OCI-M2 (cell line): ENCODE results near the gene PDPK1.
"Not testable (repeated sequence)": the region's sequence is repeated elsewhere in the genome, so short reads cannot be mapped to it uniquely, and the experiment has no call there.

Source experiments
- DNase-seq: peaks from one replicate; lab custom pipeline; 2025; ENCODE audit not compliant: unreplicated experiment; lab: John Stamatoyannopoulos, UW

The PDPK1 gene

GRCh38 chr16:2586241-2586640, 48.4 kb downstream of the PDPK1 start:
- no peak for DNase-seq

DNA sequence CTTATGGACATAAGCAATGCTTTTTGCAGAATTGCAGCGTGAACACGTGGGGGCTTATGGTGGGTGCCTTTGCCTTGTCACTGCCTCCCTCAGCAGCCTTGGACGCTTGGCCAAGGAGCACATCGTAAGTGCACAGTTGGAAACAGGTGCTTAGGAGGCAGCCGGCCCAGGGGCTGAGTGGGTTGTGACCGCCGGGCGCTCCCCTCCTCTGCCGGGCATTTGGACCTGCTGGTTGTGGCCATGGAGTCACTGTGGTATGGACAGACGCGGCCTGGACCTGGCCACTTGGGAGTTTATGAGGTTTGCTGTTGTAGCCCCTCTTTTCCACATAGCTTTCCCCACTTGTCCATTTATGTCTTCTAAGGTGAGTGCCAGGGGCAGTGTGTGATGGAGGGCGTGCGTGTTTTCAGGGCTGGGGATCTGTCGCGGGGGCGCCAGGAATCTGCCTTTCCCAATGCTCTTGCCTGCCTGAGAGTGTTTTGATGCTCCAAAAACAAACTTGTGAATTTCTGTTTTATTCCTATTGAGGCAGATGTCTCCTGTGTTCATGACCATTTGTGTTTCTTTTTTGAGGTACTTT, 49.2 kb downstream of the PDPK1 start:
- no peak for DNase-seq

- DNase-seq, result no peak
Measured at GRCh38 chr16:2587891-2588565, 50.2 kb downstream of the PDPK1 start.

GRCh38 chr16:2591476-2592240, 53.8 kb downstream of the PDPK1 start:
- no peak for DNase-seq

DNA sequence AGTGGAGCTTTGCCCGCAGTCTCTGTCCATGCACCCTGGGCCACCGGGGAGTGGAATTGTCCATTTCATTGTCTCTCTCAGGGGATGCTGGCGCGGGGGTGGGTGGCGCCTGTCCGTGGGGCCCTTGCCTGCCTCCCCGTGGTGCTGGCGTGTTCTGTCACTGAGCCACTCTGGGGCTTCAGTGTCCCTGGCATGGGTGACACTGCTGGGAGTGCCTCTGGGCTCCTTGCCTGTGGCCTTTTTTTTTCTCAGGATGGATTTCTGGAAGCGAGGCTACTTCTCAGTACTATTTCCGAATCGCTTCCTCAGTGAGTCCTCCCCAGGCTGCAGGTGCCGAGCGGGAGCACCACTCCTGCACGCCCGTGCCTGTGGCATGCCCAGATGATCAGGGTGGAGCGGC, 55.0 kb downstream of the PDPK1 start:
- DNase-seq, result no peak

DNA sequence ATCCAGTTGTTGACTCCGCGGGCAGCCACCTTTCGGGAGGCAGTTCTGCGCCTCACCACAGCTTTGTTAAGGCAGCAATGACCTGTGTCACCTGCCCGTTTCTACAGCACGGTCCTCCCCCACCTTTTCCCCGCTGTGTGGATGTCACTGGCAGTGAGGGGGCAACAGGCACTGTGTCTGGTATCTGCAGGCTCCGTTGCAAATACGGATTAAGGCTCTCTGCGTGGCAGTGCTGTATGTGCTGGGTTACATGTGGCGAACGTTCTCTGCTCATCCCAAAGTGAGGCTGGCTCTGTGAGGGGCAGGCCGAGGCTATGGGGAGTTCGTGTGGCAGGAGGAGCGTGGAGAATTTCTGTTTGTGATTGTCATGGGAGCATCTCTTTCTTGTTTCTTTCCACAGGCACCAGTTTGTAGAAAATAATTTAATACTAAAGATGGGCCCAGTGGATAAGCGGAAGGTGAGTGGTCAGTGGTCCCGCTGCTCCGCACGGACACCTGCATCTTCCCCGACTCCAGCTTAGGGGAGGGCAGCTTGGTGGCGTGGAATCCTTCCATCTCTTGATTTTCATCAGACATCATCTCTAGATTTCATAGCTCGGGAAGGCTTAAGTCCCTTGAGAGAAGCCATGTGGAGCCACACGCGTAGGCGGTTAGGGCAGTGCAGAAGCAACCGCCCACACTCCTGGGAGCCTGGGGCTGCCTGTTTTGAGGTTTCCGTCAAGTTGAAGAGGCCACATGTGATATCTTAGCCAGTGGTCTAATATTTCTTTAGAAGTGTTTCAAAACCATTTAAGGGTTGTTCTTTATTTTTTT, 57.8 kb downstream of the PDPK1 start:
- DNase-seq, result no peak

DNA sequence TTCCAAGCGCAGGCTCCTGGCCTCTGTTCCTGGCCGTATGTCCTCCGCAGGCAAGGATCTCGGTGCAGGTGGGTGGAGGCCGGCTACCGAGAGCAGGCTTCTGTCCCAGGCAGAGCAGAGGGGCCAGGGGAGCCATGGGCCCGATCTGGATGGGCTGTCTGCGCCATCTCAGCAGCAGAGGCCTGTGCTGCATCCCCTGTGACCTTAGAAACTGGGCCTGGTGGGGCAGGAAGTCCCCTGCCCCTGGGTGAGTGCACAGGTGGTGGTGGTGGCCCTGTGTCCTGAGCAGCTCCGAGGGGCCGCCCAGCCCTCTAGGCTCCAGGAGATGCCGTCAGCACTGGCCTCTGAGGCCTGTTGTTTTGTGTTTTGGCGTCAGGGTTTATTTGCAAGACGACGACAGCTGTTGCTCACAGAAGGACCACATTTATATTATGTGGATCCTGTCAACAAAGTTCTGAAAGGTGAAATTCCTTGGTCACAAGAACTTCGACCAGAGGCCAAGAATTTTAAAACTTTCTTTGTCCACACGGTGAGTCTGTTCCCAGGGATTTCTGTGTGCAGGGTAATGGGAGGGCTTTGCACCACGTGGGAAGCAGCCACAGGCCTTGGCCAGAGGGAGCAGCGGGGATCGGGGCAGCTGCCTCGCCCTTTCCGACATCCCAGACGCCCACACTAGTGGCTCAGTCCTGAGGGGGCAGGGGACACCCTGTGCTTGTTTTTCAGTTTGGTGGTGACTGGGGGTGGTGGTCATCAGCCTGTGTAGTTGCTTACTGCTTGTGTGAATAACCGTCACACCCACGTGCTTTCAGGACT, 59.1 kb downstream of the PDPK1 start:
- no peak for DNase-seq

DNA sequence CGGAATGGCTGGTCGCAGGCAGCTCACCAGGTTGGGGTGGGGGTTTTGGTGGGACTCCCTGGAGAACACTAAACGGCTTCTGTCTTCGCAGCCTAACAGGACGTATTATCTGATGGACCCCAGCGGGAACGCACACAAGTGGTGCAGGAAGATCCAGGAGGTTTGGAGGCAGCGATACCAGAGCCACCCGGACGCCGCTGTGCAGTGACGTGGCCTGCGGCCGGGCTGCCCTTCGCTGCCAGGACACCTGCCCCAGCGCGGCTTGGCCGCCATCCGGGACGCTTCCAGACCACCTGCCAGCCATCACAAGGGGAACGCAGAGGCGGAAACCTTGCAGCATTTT, 59.7 kb downstream of the PDPK1 start:
- DNase-seq, result no peak

DNA sequence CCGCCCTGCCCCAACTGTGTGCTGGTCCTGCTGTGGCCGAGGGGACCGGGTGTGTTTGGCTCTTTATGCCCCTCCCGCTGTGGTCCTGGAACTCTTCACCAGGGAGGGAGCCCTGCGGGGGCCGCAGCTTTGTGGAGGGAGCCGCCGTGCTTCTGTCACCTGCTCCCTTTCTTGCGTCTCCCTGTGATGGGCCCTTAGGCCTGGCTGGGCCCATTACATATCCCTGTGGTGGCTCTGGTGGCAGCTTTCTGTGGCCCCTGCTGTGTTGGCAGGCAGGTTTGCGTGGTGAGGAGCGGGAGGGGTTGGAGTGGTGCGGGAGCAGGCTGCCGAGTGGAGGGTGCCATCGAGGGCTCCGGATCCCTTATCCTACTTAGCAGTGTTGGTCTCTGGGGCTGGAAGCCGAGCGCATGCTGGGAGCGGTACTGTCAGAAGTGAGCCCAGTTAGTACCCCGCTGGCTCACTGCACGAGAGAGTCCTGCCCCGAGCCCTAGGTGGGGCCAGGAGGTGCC, 60.4 kb downstream of the PDPK1 start:
- DNase-seq, result no peak

DNA sequence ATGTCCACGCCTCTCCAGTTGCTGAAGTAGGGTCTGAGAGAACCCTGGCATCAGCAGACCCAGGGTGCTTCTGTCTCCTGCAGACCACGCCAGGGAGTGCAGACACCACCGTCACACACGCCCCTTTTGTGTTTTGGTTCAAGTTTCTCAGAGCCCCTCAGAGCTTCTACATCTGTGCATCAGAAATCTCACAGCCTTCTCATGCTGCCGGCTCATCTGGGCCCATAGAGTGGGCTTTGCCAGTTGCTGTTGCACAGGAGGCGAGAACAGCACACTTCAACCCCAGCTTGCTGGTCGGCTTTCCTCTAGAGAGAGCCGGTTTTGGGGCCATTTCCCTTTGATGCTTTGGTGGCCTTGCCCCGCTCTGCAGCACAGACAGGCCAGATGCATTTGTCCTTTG, 60.9 kb downstream of the PDPK1 start:
- DNase-seq, result no peak

DNA sequence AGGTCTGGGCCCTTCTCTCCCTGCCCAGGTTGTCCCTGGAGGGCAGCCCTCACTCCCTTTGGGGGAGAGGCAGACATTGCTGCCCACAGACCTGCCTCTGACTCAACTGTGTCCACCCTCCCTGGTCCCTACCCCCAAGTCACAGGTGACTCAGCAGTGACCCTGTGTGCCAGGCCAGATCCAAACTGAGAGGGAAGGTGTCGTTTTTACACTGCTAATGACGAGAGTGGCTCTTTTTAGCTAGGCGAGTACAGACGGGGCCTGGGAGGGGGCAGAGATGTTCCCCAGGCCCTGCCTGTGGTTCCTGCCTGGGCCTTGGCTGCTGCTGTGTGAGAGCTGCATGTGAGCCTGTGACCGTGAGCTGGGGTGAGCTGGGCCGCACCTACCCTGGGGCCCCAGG, 61.3 kb downstream of the PDPK1 start:
- not testable (repeated sequence) for DNase-seq

DNA sequence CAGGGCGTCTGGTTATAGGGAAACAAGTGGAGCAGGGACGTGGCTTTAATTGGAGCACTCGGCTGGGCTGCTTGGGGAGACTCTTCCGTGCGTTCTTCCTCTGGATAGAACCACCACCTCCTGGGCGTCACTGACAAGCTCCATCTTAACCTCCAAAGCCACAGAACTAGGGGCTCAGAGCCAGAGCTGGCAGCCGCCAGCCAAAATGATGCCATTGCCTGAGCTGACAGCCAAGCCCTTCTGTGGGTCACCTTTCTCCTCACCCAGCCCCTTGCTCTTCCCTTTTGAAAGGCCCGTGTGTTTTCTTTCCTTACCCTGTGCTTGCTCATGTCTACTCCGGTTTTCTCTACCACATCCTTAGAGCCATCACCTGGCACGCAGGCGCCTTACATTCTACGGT, 62.0 kb downstream of the PDPK1 start:
- not testable (repeated sequence) for DNase-seq

DNA sequence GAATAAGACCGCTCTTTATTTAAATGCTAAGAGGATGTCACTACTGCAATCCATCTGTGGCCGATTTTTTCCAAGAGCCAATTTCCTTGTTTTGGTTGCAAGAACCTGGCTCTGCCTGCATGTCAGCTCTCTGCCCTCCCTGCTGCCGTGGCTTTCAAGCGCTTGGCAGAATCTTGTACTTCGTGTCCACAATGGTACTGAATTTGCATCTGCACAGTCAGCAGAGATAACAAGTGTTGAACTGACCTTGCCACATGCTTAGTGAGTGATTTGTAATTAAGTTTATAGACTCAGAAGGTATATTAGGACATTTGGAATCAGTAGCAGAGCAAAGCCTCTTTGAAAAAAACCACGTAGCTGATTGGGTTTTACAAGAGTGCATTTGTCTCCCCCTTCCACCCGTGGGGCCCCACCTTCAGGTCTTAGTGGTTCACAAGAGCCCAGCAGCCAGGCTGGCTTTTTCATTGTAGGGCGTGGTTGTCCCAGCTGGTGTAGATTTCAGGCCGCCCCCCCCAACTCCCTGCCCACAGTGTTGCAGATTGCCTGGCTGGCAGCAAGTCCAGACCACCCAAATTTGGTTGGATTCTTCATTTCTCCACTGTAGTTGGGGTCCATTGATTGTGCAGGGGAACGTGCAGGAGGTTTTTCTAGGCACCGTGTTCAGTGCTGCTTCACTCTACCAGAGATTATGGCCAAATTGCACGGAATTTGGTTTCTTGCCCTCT, 63.6 kb downstream of the PDPK1 start:
- DNase-seq, result not testable (repeated sequence)

DNA sequence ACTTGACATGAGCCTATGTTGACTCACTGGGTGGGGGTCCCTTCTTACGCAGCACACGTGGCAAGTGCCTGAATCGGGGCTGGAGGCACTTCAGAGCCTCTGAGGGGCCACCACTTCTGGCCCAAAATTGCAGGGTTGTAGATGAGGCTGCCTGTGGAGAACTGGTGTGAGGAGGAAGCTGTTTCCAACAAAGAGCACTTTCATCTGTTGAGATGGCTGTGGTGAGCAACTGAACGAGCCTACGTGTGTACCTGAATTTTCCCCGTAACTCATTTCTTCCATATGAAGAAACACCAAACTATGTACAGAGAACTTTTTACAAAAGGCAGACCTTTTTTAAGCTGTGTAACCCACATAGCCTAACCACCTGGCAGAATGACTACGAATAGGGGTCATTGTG, 64.4 kb downstream of the PDPK1 start:
- DNase-seq, result not testable (repeated sequence)

GRCh38 chr16:2603165-2604015, 65.6 kb downstream of the PDPK1 start:
- DNase-seq, result peak; percentile 40

DNA sequence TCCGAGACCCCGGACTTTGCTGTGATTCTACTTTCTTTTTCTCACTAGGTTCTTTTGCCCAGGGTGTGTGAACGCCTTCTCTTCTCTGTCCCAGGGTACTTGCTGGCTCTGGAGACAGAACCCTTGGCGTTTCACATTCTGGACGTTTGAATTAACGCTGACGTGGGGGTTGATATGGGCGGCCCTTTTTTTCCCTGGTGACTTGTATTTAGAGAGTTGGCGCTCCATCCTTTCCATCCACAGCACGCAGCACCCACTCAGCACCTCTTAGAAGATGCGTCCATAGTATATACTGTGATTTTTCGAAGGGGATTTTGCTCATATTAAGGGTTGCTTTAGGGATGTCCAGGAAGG, 66.2 kb downstream of the PDPK1 start:
- not testable (repeated sequence) for DNase-seq

DNA sequence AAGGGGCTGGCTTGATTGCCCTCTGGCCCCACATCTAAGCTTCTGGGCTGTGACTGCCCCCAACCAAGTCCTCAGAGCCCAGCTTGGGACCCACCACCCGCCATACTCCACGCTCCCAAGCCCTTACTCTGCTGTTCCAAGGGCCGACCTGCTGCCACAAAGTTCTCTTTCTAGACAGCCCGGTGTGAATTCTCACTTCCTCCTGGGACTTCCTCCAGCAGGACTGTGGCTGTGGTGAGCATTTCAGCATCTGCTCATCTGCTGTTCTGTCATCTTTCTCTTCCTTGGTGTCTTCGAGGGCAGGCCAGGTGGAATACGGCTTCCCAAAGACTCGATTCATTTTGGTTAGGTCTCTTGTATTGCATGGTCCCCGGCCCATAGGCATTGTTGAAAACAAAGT, 69.0 kb downstream of the PDPK1 start:
- not testable (repeated sequence) for DNase-seq

GRCh38 chr16:2609345-2609744, 71.5 kb downstream of the PDPK1 start:
- not testable (repeated sequence) for DNase-seq
